Left renal cortex interstitium (tissue), 4 donors: ENCODE data around the gene ALDH1A1. TPM values are rescaled to one million over a fixed set of nuclear protein-coding genes. Genes with fewer than 3 reads are reported as not detected.
"Not testable (repeated sequence)": the region's sequence is repeated elsewhere in the genome, so short reads cannot be mapped to it uniquely, and the experiment has no call there.

Experiments
- DNase-seq, 4 donors: peaks; one replicate each; pipeline ENCODE4 v3.0.0-alpha.2; 2013; ENCODE audit warnings: low read depth in 4 of 4, low spot score in 2 of 4, missing footprints in 1 of 4
- polyA plus RNA-seq, 4 donors: library from polyadenylated mRNA; unstranded; fragments of 120-200 nt; gene quantifications; one replicate each; pipeline ENCODE4 v1.2.1, GENCODE V29; 2013; ENCODE audit not compliant: insufficient read length in 4 of 4

The ALDH1A1 gene
- polyA plus RNA-seq, 4 donors: 232 to 326 (median 265) TPM

- DNase-seq: no peak
These were observed 6.5 kb downstream of the ALDH1A1 start for GRCh38 chr9:72946318-72946717.

- DNase-seq: no peak
These were observed 7.5 kb downstream of the ALDH1A1 start for GRCh38 chr9:72945391-72945790.

- DNase-seq: no peak
These were observed 8.9 kb downstream of the ALDH1A1 start for GRCh38 chr9:72943844-72944462.

- no peak for DNase-seq
These were observed 10.4 kb downstream of the ALDH1A1 start for GRCh38 chr9:72942451-72942850.

- not testable (repeated sequence) for DNase-seq
These were observed 13.3 kb downstream of the ALDH1A1 start for GRCh38 chr9:72939581-72939980.

- no peak for DNase-seq
These were observed 15.3 kb downstream of the ALDH1A1 start for GRCh38 chr9:72937545-72937944.

GRCh38 chr9:72936679-72937078 is 16.2 kb downstream of the ALDH1A1 start:
- no peak for DNase-seq

GRCh38 chr9:72936266-72936665 is 16.6 kb downstream of the ALDH1A1 start:
- DNase-seq: no peak

- no peak for DNase-seq
These were observed 17.3 kb downstream of the ALDH1A1 start for GRCh38 chr9:72935595-72935994.

- DNase-seq: no peak
These were observed 18.9 kb downstream of the ALDH1A1 start for GRCh38 chr9:72933730-72934665.

- no peak for DNase-seq
These were observed 20.2 kb downstream of the ALDH1A1 start for GRCh38 chr9:72932619-72933018.

GRCh38 chr9:72931897-72932296 is 21.0 kb downstream of the ALDH1A1 start:
- DNase-seq: no peak

- no peak for DNase-seq
These were observed 21.4 kb downstream of the ALDH1A1 start for GRCh38 chr9:72931437-72931836.

- no peak for DNase-seq
These were observed 22.0 kb downstream of the ALDH1A1 start for GRCh38 chr9:72930828-72931227.

GRCh38 chr9:72929542-72929941 is 23.3 kb downstream of the ALDH1A1 start:
- DNase-seq: no peak

- no peak for DNase-seq
These were observed 24.8 kb downstream of the ALDH1A1 start for GRCh38 chr9:72928042-72928507.

- no peak for DNase-seq
These were observed 26.3 kb downstream of the ALDH1A1 start for GRCh38 chr9:72926506-72926905.

- no peak for DNase-seq
These were observed 27.0 kb downstream of the ALDH1A1 start for GRCh38 chr9:72925891-72926290.

- DNase-seq: no peak
These were observed 27.6 kb downstream of the ALDH1A1 start for GRCh38 chr9:72925126-72925789.

- no peak for DNase-seq
These were observed 28.6 kb downstream of the ALDH1A1 start for GRCh38 chr9:72924154-72924790.

- no peak for DNase-seq
These were observed 29.8 kb downstream of the ALDH1A1 start for GRCh38 chr9:72923077-72923476.
